EL (cell line): Measurements from ENCODE around the gene ATP11A.

Experiments used
- DNase-seq: peaks from one replicate; pipeline ENCODE4 v3.0.0-alpha.2; 2016

The ATP11A gene

DNA sequence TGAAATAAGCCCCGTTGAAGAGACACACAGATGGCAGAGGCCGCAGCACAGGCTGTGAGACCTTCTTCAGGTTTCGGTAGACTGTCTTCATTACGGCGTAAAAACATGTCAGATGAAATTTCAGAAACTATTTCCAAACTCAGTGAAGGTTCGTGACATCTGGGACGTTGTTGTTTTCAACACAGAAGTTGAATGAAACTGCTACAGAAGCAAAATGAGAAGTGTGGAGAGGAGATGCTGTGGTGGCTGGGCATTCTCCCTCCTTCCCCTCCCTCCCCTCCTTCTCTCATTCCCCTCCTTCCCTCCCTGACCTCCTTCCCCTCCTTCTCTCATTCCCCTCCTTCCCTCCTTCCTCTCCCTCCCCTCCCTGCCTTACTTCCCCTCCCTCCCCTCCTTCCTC lies 113.6 kb downstream of the ATP11A start:
- no peak for DNase-seq

DNA sequence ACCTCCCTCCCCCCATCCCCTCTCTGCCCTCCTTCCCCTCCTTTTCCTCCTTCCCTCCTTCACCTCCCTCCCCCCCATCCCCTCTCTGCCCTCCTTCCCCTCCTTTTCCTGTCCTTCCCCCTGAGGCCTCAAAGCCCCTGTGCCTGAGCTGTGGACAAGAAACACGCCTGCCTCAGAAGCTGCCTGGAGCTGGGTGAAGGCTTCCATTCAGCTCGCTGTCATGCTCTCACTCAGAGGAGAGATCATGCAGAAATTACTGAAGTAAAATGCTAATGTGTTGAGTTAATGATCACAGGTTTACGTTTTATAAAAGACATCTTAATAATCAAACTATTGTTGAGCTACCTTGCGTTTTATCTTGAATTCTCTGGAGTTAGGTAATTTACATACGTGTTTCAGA lies 114.5 kb downstream of the ATP11A start:
- no peak for DNase-seq

DNA sequence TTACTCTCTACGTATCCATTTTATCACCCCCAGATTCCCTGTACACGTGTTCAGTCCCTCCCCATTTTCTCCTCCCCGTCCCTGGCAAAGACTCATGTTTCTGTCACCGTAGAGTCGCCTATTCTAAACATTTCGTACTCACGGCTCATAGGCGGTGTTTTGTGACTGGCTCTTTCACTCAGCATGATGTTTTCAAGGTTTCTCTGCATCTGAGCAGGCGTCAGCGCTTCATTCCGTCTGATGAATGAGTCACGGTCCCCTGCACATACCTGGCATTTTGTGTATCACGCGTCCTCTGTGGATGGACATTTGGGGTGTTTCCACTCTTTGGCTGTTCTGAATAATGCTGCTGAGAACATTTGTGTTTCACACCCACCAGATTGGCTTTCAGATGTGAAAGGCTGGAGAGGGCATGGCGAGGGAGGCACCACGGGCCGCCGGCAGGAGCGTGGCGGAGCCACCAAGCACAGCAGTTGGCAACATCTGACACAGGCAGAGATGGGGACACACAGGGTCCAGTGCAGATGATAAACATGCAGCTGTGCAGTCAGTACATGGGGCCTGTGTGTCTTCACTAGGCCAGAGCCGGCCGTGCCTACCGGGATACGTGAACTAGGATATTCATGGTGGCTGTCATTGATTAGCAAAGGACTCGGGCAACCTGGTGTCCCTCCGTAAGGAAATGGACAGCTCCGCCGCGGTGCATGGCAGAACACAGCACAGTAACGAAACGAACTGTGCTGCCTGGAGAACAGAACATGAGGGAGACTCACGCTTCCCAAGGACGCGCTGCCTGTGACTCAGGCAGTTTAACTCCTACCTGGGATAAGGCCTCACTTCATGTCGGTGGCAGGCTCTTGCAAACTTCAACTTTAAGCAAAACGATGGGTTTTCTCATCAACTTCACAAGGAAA lies 117.2 kb downstream of the ATP11A start:
- no peak for DNase-seq

DNA sequence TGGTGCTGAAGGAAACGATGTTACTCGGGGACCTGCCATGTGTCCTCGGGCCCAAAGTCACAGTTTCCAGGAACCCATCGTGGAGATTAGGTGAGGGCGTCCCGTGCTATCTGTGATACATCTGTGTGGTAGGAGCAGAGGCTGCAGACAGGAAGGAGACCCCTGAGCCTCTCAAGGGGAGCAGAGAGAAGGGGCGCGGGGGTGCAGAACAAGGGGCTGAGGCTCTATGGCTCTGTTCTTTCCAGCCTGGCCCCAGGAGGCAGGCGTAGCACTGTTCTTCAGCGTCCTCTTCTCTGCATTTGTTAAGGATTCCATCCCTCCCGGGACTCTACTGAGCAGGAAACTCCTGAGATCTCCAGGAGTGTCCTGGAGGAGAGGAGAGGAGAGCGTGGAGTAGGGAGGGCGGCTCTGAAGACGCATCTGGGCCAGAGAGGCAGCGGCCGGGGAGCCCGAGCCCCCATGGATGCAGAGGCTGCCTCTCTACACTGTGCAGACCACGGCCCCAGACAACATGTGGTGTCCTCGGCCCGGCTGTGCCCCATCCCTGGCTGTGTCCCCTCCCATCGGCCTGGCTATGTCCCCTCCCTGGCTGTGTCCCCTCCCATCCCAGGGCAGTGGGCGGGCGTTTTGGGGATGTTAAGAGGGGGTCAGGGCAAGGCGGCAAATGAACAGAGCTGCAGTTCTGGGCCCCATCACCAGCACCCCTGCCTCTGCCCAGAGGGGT lies 118.0 kb downstream of the ATP11A start:
- DNase-seq: no peak

DNA sequence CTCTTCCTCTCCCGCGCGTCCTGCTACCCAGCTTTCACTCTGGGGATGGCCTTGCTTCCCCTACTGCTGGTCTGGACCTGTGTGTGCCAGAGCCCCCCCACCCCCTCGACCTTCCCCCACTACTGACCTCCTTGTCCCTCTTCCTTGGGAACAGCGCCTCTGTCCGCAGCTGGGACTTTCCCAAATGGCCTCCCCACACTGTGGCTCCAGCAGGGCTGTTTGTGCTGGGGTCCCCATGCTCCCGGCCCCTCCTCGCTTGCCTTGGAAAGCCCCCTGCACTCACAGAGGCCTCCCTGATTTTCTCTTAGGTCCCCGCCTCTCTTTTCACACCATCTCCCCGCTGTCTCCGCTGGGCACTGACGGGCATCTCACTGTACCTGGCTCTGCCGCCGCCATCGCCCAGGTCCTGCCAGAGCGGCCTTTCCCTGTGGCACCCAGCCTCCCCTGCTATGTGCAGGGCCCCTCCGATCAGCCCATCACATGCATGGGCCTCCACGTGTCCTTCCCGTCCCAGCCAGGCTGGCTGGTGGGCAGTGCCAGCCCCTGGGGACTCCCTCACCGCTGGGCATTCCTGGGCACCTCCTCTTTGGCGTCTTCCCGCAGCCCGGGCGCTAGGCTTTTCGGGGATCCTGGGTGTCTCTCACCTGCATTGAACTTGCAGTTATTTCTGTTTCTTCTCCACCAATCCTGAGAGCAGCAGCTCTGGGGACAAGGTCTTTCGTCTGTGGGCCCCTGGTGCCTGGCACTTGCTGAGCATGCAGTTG lies 118.7 kb downstream of the ATP11A start:
- DNase-seq: no peak

DNA sequence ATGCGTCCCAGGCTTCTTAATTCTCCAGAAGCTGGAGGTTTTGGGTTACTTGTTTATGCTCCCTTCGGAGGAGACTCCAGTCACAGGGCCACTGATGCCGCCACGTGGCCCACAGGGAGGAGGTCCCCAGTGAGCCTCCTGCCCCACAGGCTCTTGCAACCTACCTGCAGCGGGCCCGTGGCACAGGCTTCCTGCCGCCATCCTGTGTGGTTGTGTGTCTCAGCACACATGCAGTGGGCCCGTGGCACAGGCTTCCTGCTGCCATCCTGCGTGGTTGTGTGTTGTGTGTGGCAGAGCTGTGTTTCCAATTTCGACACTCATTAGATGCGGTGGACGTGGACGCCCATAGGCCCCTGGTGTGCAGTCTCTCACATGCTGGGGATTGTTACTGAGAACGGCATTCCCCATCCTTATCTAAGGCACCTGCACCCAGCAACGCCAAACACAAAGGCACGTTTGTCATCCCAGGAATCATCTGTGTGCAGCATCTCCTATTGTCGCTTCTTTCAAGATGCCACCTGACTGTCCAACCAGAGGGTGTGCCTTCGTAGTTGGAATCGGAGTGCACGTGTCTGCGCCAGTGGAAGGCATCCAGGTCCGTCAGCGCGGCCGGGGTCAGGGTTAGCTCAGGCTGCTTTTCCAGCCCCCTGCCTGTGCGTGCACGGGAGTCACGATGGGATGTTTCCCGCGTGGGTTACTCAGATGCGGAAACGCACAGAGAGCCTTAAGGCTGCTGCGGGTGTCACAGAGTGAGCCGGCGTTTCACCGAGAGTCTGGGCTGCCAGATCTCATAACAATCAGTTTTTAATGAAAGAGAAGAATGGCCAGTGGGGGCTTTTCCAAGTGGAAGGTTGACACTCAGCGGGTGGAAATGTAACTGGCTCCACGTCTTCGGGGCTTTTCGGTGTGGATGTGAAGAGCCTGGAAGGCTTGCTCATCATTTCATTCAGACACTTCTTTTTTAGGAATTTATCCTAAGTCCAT lies 119.8 kb downstream of the ATP11A start:
- DNase-seq: no peak

DNA sequence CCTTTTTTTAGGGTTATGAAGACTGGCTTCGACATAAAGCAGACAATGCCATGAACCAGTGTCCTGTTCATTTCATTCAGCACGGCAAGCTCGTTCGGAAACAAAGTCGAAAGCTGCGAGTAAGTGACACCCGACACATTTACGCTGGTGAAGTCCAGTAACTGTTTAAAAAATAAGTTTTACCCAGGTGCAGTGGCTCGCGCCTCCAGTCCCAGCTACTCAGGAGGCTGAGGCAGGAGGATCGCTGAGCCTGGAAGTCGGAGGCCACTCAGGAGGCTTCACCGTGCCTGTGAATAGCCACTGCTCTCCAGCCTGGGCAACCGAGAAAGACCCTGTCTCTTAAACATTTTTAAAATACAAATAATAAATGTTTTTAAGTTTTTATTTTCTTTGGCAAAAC lies 120.8 kb downstream of the ATP11A start:
- no peak for DNase-seq

DNA sequence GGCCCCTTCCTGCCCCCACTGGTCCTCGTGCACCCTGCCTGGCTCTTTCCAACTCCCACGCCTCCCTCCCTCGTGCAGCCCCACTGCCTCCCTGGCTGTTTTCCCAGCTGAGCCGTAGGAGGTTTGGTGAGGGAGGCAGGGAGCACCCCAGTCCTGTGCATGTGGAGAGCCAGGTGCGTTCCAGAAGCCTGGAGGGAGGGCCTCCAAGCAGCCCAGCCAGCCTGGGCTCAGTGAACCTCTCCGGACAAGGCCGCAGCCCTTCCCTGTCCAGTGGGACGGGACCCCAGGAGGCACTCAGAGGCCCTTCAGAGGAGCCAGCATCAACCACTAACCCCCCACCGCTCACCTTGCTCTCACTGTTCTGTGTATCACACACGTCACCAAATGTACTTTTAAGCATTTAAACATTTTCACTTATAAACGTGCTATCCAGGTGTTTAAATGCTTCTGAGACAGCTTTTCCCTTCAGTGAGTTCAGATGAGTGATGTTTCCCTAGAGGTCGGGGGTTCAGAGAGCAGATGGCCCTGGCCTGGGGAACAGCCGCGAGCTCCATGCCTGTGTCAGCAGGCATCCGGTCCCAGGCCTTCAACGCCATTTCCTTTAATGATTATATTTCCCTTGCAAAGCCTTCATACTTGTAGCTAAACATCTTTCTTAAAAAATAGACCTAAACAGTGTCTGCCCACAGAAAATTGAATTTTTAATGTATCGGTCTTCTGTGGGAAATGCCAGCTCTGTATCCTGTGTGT lies 122.6 kb downstream of the ATP11A start:
- no peak for DNase-seq

DNA sequence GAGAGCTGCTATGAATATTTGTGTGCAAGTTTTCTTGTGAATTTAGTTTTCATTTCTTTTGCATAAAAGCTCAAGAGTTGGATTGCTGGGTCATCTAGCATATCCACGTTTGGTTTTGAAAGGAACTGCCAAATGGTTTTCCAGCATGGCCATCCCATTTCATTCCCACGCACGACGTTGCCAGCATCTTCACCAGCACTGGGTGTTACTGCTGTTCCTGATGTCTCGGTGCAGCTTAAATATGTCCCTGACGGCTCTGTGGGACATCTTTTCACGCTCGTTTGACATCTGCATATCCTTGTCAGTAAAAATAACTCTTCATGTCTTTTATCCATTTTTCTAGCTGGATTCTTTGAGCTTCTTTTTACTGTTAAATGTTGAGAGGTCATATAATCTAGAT lies 123.7 kb downstream of the ATP11A start:
- DNase-seq: no peak

DNA sequence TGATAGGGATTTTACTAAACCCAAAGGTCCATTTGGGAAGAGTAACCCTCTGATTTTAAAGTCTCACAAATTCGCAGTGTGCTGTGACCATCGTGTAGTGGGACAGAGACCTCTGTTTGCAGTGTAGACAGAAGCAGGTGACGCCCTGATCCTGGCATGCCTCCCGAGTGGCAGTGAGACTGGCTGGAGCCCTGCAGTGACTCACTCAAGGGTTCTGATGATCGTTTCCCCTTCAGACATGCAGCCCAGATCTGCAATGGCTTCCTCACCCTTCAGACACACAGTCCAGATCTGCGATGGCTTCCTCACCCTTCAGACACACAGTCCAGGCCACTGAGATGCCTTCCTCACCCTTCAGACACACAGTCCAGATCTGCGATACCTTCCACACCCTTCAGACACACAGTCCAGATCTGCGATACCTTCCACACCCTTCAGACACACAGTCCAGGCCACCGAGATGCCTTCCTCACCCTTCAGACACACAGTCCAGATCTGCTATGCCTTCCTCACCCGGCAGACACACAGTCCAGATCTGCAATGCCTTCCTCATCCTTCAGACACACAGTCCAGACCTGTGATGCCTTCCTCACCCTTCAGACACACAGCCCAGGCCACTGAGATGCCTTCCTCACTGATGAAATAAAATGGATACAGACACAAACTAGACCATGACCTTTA lies 125.2 kb downstream of the ATP11A start:
- peak; percentile 27 for DNase-seq

DNA sequence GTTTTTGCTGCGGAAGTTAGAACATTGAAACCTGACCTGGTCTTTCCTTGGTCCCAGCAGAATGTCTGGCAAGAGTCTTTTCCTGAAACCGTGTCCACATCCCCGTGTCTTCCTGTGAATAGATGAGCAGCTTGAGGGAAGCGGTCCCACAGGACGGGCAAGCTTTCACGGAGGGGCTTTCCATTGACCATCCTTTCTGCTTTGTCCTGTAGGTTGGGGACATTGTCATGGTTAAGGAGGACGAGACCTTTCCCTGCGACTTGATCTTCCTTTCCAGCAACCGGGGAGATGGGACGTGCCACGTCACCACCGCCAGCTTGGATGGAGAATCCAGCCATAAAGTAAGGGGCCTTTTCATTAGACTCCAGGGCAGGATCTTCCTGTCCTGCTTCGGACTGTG lies 126.0 kb downstream of the ATP11A start:
- no peak for DNase-seq

DNA sequence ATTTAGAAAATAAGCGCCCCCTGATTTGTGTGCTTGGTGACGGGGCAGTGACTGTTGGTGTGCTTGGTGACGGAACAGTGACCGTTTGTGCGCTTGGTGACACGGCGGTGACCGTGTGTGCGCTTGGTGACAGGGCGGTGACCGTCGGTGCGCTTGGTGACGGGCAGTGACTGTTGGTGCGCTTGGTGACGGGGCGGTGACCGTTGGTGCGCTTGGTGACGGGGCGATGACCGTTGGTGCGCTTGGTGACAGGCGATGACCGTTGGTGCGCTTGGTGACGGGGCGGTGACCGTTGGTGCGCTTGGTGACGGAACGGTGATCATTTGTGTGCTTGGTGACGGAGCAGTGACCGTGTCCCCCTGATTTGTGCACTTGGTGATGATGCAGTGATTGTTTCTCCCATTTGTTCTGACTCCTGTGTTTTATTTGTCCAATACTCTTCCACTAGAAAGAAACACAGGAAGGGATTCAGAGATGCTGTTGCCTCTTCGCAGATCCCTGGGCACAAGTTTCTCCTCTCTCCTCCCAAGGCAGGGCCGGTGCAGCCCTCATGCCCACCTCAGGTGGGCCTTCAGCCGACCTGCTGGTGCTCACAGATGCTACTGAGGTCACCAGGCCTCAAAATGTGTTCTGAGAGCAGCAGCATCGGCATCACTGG lies 128.3 kb downstream of the ATP11A start:
- DNase-seq: no peak

DNA sequence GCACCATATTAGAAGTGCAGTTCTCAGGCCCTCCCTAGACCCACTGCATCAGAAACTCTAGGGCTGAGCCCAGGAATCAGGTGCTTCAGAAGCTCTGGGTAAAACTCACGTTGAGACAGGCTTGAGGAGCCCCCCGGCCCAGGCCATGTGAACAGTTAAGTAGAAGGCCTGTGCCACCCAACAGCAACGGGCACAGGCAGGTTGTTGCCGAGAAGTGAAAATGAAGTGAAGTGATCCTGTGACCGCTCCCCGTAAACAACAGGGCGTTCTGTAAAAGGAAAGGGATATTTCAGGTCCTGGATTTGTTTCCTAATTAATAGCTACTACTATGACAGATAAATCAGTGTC lies 128.8 kb downstream of the ATP11A start:
- no peak for DNase-seq

DNA sequence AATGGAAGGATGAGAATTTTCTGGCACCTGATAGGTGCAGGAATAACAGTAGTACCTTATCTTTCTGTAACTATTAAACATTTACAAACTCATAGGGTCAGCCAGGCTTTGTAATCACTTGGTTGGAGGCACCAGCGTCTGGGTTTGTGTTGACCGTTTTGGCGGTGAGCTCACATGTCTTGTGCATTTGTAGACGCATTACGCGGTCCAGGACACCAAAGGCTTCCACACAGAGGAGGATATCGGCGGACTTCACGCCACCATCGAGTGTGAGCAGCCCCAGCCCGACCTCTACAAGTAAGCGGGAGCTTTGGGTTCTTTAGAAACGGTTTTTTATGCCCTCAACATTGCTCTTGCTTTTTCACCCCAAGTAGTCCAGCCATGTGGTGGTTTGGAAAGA lies 129.3 kb downstream of the ATP11A start:
- no peak for DNase-seq

DNA sequence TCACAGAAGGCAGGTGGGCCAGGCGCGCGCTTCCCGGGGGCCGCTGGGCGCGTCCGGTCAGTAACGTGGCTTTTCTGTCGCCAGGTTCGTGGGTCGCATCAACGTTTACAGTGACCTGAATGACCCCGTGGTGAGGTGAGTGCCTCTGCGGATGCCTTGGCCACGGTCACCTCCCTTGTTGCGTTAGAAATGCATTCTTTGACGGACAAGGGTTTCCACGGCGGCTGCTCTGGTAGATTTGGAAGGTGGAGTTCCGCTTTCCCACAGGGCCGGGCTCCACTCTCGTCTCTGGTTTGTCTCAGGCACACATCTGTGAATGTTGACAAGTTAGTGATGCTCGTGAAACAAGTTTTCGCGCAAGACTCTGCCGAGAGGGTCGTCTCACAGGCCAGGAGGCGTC lies 130.0 kb downstream of the ATP11A start:
- DNase-seq: no peak

DNA sequence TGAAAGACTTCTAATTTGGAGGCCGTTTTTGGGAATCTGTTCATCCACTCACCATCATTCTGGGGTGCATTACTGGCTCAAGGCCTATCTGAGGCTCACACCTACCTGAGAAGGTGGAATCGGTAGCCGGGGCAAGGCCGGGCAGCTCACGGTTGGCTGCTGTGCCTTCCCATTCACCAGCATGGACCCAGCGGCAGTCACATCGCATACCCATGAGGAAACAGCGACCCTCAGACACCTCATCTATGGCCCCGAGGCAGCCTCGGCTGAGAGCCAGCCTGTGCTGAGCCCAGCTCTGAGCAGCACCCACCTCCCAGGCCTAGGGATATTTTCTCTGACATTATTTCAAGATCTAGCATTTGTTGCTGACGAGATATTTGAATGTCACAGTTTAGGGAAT lies 130.5 kb downstream of the ATP11A start:
- DNase-seq: no peak

DNA sequence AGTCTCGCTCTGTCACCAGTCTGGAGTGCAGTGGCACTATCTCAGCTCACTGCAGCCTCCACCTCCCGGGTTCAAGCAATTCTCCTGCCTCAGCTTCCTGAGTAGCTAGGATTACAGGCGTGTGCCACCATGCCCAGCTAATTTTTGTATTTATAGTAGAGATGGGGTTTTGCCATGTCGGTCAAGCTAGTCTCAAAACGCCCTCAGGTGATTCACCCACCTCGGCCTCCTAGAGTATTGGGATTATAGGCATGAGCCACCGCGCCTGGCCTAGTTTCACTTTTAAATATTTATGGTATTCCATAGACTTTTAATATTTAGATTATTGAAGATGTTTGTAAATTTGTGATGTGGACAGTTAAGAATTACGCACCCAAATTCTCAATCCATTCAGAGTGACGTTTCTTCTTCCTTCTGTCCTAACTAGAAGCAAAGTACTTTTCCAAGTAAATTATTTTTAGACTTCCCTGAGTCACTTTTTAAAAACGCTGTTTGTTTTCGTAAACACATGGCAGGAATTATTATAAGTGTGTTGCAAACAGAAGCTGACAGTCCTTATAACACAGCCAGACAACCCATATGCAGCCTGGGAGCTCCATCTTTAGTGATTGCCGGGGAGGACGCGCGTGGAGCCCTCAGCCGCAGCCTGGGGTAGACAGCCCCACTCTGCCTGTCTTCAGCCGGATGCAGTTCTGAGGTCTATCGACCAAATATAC lies 131.7 kb downstream of the ATP11A start:
- no peak for DNase-seq

DNA sequence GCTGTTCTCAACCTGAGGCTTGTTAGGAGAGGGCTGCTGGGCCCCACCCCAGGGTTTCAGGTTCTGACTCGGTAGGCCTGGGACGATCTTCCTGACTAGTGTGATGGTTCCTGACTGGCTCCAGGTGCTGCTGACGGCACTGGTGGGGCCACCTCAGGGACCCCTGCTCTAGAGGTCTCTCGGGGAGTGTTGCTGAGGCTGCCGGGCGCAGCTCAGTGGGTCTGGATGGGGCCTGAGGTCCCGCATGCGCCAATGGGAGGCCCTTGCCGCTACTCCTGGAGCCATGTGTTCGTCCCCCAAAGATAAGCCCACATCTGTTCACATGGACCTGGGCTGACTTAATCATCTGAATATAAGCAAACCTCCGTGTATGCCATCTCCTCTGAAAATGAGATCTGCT lies 133.0 kb downstream of the ATP11A start:
- no peak for DNase-seq

DNA sequence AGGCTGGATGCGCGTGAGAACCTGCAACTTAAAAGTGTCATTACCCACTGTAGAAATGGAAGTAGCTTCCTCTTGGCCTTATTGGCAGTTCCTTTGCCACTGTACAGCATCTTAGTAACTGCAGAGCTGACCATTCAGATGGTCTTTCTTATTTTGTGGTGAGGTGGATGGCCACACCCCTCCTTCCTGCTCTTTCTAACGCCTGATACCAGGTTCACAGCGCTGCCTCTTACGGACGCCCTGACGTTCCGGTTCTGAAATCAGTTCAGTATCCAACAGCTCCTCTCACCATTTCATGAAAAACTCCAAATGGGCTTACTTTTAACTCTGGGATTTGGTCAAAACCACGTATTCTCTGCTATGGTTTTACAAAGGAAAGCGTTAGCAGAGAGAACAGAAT lies 134.6 kb downstream of the ATP11A start:
- DNase-seq: no peak

DNA sequence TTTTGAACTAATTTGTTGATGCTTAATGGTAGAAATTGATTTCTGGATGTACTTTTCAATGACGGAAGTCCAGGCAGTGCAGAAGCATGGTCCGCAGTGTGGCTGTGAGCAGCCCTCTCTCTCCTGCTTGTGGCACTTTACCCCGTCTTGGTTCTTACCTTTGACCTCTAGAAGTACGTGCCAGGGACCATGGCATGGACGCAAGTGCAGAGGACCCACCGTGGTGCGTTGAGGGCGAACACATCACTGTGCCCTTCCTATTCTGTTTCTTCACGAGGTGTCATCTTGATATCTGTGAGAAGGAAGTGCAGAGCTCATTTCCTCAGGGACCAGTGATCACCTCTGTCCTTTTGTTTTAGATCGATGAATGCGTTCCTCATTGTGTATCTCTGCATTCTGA lies 135.2 kb downstream of the ATP11A start:
- no peak for DNase-seq
